SK-N-SH (cell line): ENCODE measurements around the gene BMF. TPM values are rescaled to one million over a fixed set of nuclear protein-coding genes. Genes with fewer than 3 reads are reported as not detected.

ENCODE experiments used
- CTCF ChIA-PET: fragments of 300-600, 350-600 bp; formaldehyde crosslinking; extraction: SDS; loops from one replicate; lab custom pipeline; 2021; lab: Yijun Ruan, JAX
- POLR2A ChIA-PET: fragments of 350-600 bp; sonication (Branson Sonifier 250); formaldehyde crosslinking; extraction: SDS; loops from one replicate; lab custom pipeline; 2020; ENCODE audit warnings: antibody characterized with exemption, inconsistent platforms; lab: Yijun Ruan, JAX
- DNase-seq: peaks from one replicate; pipeline ENCODE4 v3.0.0; 2012
- H2AFZ ChIP-seq: fragments of 200-600 bp; sonication (generic); 2 replicates; pipeline ENCODE4 v1.8.1; 2016; ENCODE audit warnings: antibody characterized with exemption, mild to moderate bottlenecking, low read depth
- H3F3A ChIP-seq: fragments of 200-600 bp; sonication (generic); replicated peaks from 2 replicates; pipeline ENCODE3; 2016; ENCODE audit warnings: antibody characterized with exemption, mild to moderate bottlenecking; ENCODE audit not compliant: insufficient read depth
- H3K27ac ChIP-seq, 2 experiments: fragments of 200-500 bp in 1 of 2; fragments of 200-600 bp in 1 of 2; sonication (Bioruptor generic) in 1 of 2; sonication (generic), shearing (Covaris generic) in 1 of 2; 2 replicates each; pipeline versions ENCODE4 v1.5.1 to v1.6.1; 2014 to 2016; ENCODE audit warnings: low read depth in 2 of 2, inconsistent platforms in 1 of 2, low read length in 1 of 2, mild to moderate bottlenecking in 1 of 2, mixed read lengths in 1 of 2
- H3K27me3 ChIP-seq: fragments of 200-600 bp; sonication (generic), shearing (Covaris generic); 2 replicates; pipeline ENCODE4 v1.6.1; 2016; ENCODE audit warnings: mixed run types; ENCODE audit not compliant: insufficient read depth
- H3K36me3 ChIP-seq, 2 experiments: fragments of 200-500 bp in 1 of 2; fragments of 200-600 bp in 1 of 2; sonication (Bioruptor generic) in 1 of 2; sonication (generic) in 1 of 2; replicated peaks in 1 of 2; 2 replicates each; pipeline versions ENCODE3 to v1.5.1; 2014 to 2016; ENCODE audit warnings: low read length in 1 of 2, mild to moderate bottlenecking in 1 of 2; ENCODE audit not compliant: insufficient read depth in 2 of 2, control insufficient read depth in 1 of 2
- H3K4me1 ChIP-seq, 2 experiments: fragments of 200-500 bp in 1 of 2; fragments of 200-600 bp in 1 of 2; sonication (Bioruptor generic) in 1 of 2; sonication (generic), shearing (Covaris generic) in 1 of 2; 2 replicates each; pipeline versions ENCODE4 v1.5.1 to v1.6.1; 2014 to 2016; ENCODE audit warnings: low read depth in 1 of 2, low read length in 1 of 2, mixed run types in 1 of 2; ENCODE audit not compliant: insufficient read depth in 2 of 2, control insufficient read depth in 1 of 2
- H3K4me2 ChIP-seq: fragments of 200-600 bp; sonication (generic), shearing (Covaris generic); 2 replicates; pipeline ENCODE4 v1.6.1; 2017; ENCODE audit warnings: mixed run types
- H3K4me3 ChIP-seq, 2 experiments: fragments of 200-500 bp in 1 of 2; fragments of 200-600 bp in 1 of 2; sonication (Bioruptor generic) in 1 of 2; sonication (generic), shearing (Covaris generic) in 1 of 2; 2 replicates each; pipeline versions ENCODE4 v1.5.1 to v1.8.1; 2014 to 2016; ENCODE audit warnings: low read depth in 2 of 2, inconsistent platforms in 1 of 2, low read length in 1 of 2, mild to moderate bottlenecking in 1 of 2, mixed read lengths in 1 of 2, moderate library complexity in 1 of 2
- H3K79me2 ChIP-seq: fragments of 200-600 bp; sonication (generic); 2 replicates; pipeline ENCODE4 v1.8.1; 2017; ENCODE audit warnings: mild to moderate bottlenecking; ENCODE audit not compliant: insufficient read depth
- H3K9ac ChIP-seq: fragments of 200-600 bp; sonication (generic); 2 replicates; pipeline ENCODE4 v1.6.1; 2017; ENCODE audit warnings: mixed run types
- H3K9me2 ChIP-seq: fragments of 200-600 bp; sonication (generic); 2 replicates; pipeline ENCODE4 v1.6.1; 2017; ENCODE audit warnings: mixed run types
- H3K9me3 ChIP-seq: fragments of 200-600 bp; sonication (generic); 2 replicates; pipeline ENCODE4 v1.6.1; 2017; ENCODE audit warnings: mixed run types, mild to moderate bottlenecking, moderate library complexity
- H4K20me1 ChIP-seq: fragments of 200-600 bp; sonication (generic); 2 replicates; pipeline ENCODE4 v1.6.1; 2017; ENCODE audit warnings: mild to moderate bottlenecking, mixed run types; ENCODE audit not compliant: insufficient read depth
- CHD2 ChIP-seq: fragments of 150-350 bp; IDR thresholded peaks from 2 replicates; pipeline ENCODE4 v1.6.1; 2018; ENCODE audit warnings: low read length; ENCODE audit not compliant: partially characterized antibody
- ELF1 ChIP-seq: IDR thresholded peaks from 2 replicates; pipeline ENCODE4 v1.4.0; 2012
- EP300 ChIP-seq, 2 experiments: IDR thresholded peaks; 2 replicates each; pipeline versions ENCODE4 v1.4.0 to v1.6.1; 2012; ENCODE audit warnings: borderline replicate concordance in 1 of 2, low read depth in 1 of 2, low read length in 1 of 2
- FOSL2 ChIP-seq: IDR thresholded peaks from 2 replicates; pipeline ENCODE4 v1.4.0; 2012; ENCODE audit warnings: low read depth, mild to moderate bottlenecking, moderate library complexity, borderline replicate concordance
- FOXJ3 ChIP-seq: sonication (generic); formaldehyde crosslinking; IDR thresholded peaks from 2 replicates; pipeline ENCODE4 v1.5.1; 2020; ENCODE audit warnings: mild to moderate bottlenecking, missing genetic modification reagents
- FOXM1 ChIP-seq: IDR thresholded peaks from 2 replicates; pipeline ENCODE4 v1.4.0; 2012; ENCODE audit warnings: low read depth, mild to moderate bottlenecking
- GATA2 ChIP-seq: sonication (generic); formaldehyde crosslinking; IDR thresholded peaks from 2 replicates; pipeline ENCODE4 v1.5.0; 2020; ENCODE audit warnings: mild to moderate bottlenecking, missing genetic modification reagents
- IRF3 ChIP-seq: fragments of 150-350 bp; IDR thresholded peaks from 2 replicates; pipeline ENCODE4 v1.6.1; 2016; ENCODE audit warnings: mild to moderate bottlenecking, low read depth, low read length
- JUND ChIP-seq: IDR thresholded peaks from 2 replicates; pipeline ENCODE4 v1.4.0; 2012
- MXI1 ChIP-seq: IDR thresholded peaks from 2 replicates; pipeline ENCODE4 v1.6.1; 2012; ENCODE audit warnings: mild to moderate bottlenecking, low read depth, low read length, improper control_type of control experiment
- NRF1 ChIP-seq: IDR thresholded peaks from 2 replicates; pipeline ENCODE4 v1.6.1; 2012; ENCODE audit warnings: low read depth, mild to moderate bottlenecking, low read length
- POLR2AphosphoS5 ChIP-seq: IDR thresholded peaks from 2 replicates; pipeline ENCODE4 v1.6.1; 2012; ENCODE audit warnings: low read depth, low read length
- RAD21 ChIP-seq: IDR thresholded peaks from 2 replicates; pipeline ENCODE4 v1.6.1; 2012; ENCODE audit warnings: mild to moderate bottlenecking, low read length
- RCOR1 ChIP-seq: fragments of 150-350 bp; IDR thresholded peaks from 2 replicates; pipeline ENCODE4 v1.6.1; 2017; ENCODE audit warnings: antibody characterized with exemption, low read length
- SMC3 ChIP-seq: IDR thresholded peaks from 2 replicates; pipeline ENCODE4 v1.6.1; 2012; ENCODE audit warnings: low read depth, low read length, improper control_type of control experiment
- TAF1 ChIP-seq: IDR thresholded peaks from 2 replicates; pipeline ENCODE4 v1.6.1; 2012; ENCODE audit warnings: low read depth, mild to moderate bottlenecking, low read length, moderate library complexity, borderline replicate concordance
- TEAD4 ChIP-seq: IDR thresholded peaks from 2 replicates; pipeline ENCODE4 v1.4.0; 2012; ENCODE audit warnings: mild to moderate bottlenecking, borderline replicate concordance; ENCODE audit not compliant: insufficient read depth
- WGBS: methylation state at CpG from one replicate; pipeline ENCODE4 v1.1.6; 2017; ENCODE audit warnings: low lambda C conversion rate; 5-methylcytosine and 5-hydroxymethylcytosine counted together
- polyA plus RNA-seq, 3 experiments: library from polyadenylated mRNA; depleted of rRNA; stranded (reverse); fragments of >200 nt; gene quantifications; 2 replicates each; pipeline ENCODE4 v1.2.3, GENCODE V29; 2012
- TF ChIP-seq, protein P1 (sequence below): IDR thresholded peaks from 2 replicates; pipeline ENCODE4 v1.4.0; 2012; ENCODE audit warnings: low read depth
- TF ChIP-seq, protein P2 (sequence below): IDR thresholded peaks from 2 replicates; pipeline ENCODE4 v1.4.0; 2012; ENCODE audit warnings: low read depth, borderline replicate concordance

The BMF gene
- polyA plus RNA-seq, 1 of the 3 experiments (the other 2 are of a cell fraction): 0.72 TPM

GRCh38 chr15:40070608-40071218 is 38.0 kb downstream of the BMF start (continued):
- TF ChIP-seq EP300 (IDR thresholded peaks at IDR 0.05; ENCODE audit: borderline replicate concordance in 1 of 2, low read depth in 1 of 2, low read length in 1 of 2): no peak
- no peak for TF ChIP-seq CHD2
- no peak for TF ChIP-seq FOXM1

DNA sequence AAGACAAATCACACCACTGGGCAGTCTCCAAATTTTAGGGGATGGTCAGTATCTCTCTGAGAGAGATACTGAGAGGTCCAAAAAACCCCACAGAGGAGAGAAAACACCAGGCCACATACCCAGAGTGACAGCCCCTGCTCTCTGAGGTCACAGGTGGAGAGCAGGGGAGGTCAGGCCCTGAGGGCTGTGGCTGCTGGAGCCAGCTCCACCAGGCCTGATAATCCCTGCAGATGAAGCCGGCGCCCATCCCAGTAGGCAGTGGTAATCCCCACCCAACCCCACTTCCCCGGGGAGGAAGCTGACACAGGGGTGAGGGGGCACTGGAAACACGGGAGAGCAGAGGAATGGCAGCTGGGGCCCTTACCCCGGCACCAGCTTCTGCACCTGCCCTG is 38.5 kb downstream of the BMF start:
- no peaks in the 10 kb centered on the region for H3K36me3 ChIP-seq
- no peak overlapping the region for H3K9ac ChIP-seq
- H3K27ac ChIP-seq: peak overlapping the region in 1 of 2 experiments; percentile 93; a peak in 2 of 4 replicates
- H3K4me1 ChIP-seq: peaks cover 7 to 25% of the 10 kb centered on the region in 2 experiments
- H4K20me1 ChIP-seq: no peaks in the 10 kb centered on the region
- H3K9me2 ChIP-seq: no peaks in the 10 kb centered on the region
- no peaks in the 10 kb centered on the region for H3F3A ChIP-seq
- 68% methylated on average over 3 of the region's 5 CpGs for WGBS
- no peaks in the 10 kb centered on the region for H3K27me3 ChIP-seq
- DNase-seq: peak; percentile 67
- no peaks in the 10 kb centered on the region for H3K9me3 ChIP-seq
- peak; percentile 23 for TF ChIP-seq CHD2
- 0 out of 2 replicates have a peak, but pooled peaks have one; percentile 33 for TF ChIP-seq RCOR1
- no peak for TF ChIP-seq MXI1
- TF ChIP-seq, all 33 proteins: peak for 2
- Histone ChIP-seq H3K79me2 (no peaks in the 10 kb centered on the region), H3K4me3 (no peak overlapping the region), H3K4me2 (no peak overlapping the region), H2AFZ (no peak overlapping the region)
- ChIA-PET POLR2A (interaction anchor here (1.0 to 1.8 kb wide), 2 partner anchors 12 to 23 kb away, joined by 3 to 4 read pairs; no protein-coding TSS in a partner anchor), CTCF (interaction anchor here (0.8 to 2.4 kb wide), 7 partner anchors 11 to 204 kb away, joined by 3 to 20 read pairs (median 4); partner anchors contain the start of gene BMF)

DNA sequence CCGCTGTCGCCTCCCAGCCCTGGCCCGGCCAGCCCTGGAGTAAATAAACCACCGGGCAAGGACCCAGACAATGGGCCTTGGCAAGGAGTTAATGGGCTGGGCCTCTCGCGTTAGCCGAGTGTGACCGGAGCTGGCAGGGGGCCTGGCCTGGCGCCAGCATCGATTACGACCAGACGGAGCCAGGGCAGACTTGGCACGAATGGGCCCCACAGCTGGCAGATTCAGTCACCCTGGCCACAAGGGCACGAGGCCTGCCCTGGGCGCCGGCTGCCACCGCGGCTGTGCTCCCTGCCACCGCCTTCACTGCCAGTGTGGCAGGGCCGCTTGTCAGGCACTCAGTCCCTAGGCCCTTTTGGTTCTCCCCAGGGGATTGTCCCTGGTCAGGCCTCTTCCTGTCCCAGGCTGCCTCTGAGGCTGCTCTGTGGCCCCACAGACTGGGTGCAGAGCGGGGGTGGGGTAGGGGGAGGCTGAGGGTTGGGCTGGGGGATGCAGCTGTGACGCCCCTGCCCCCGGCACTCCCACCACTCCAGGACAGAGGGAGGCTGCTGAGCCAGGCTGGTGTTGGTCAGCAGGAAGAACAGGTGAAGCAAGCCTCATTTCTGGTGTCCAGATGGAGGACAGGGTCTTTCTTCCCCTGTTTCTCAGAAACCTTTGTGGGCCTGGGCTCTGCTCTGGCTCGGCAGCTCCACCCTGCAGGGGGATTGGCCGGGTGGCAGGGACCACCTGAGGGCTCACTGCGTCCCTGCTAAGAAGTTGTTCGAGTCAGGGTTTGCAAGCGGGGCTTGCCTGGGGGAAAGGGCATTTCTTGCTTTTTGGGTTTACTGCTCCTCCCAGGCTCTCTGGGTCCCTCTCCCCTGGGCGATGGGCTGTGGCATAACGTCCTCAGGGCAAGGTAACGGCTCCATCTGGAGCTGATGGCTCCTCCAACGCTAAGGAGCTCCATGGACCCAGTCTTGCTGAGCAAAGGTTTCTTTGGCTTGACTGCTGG is 39.2 kb downstream of the BMF start:
- no peaks in the 10 kb centered on the region for H3K36me3 ChIP-seq
- WGBS: 23% methylated on average over 9 of the region's 32 CpGs
- H3K79me2 ChIP-seq: no peaks in the 10 kb centered on the region
- H4K20me1 ChIP-seq: no peaks in the 10 kb centered on the region
- H3K4me2 ChIP-seq: no peak overlapping the region
- peaks cover 7 to 32% of the 10 kb centered on the region in 2 experiments for H3K4me1 ChIP-seq
- H3K27me3 ChIP-seq: no peaks in the 10 kb centered on the region
- H3K9ac ChIP-seq: peak overlapping the region; percentile 39; the same call in 1 of the 2 replicates
- H3K4me3 ChIP-seq: no peak overlapping the region
- POLR2A ChIA-PET: interaction anchor here (1.0 to 1.8 kb wide), 2 partner anchors 12 to 24 kb away, joined by 3 to 4 read pairs; no protein-coding TSS in a partner anchor
- H3K9me3 ChIP-seq: no peaks in the 10 kb centered on the region
- no peaks in the 10 kb centered on the region for H3F3A ChIP-seq
- peak overlapping the region; percentile 17 to 93; a peak in 3 of 4 replicates for H3K27ac ChIP-seq
- peak overlapping the region; percentile 85 for H2AFZ ChIP-seq
- DNase-seq: peak; percentile 98
- CTCF ChIA-PET: interaction anchor here (0.7 to 2.4 kb wide), 9 partner anchors 10 to 205 kb away, joined by 3 to 20 read pairs (median 3); partner anchors contain the start of gene BMF
- H3K9me2 ChIP-seq: no peaks in the 10 kb centered on the region
- TF ChIP-seq CHD2 (peak; percentile 98), TEAD4 (no peak), SMC3 (peak; percentile 12; the same call in 1 of the 2 replicates), ELF1 (no peak), NRF1 (no peak), IRF3 (no peak), FOSL2 (no peak), MXI1 (peak; percentile 84), POLR2AphosphoS5 (0 out of 2 replicates have a peak, but pooled peaks have one; percentile 26), GATA2 (CRISPR knock-in tag) (peak; percentile 49; the same call in 1 of the 2 replicates), EP300 (IDR thresholded peaks at IDR 0.05; ENCODE audit: borderline replicate concordance in 1 of 2, low read depth in 1 of 2, low read length in 1 of 2) (peak; percentile 51 to 75; a peak in 3 of 4 replicates), FOXJ3 (CRISPR knock-in tag) (peak; percentile 96), JUND (no peak), TAF1 (peak; percentile 16; the same call in 1 of the 2 replicates), RAD21 (no peak; the same call in none of the 2 replicates)
- TF ChIP-seq, protein P1, sequence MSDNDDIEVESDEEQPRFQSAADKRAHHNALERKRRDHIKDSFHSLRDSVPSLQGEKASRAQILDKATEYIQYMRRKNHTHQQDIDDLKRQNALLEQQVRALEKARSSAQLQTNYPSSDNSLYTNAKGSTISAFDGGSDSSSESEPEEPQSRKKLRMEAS: peak; percentile 78
- TF ChIP-seq, protein P2, sequence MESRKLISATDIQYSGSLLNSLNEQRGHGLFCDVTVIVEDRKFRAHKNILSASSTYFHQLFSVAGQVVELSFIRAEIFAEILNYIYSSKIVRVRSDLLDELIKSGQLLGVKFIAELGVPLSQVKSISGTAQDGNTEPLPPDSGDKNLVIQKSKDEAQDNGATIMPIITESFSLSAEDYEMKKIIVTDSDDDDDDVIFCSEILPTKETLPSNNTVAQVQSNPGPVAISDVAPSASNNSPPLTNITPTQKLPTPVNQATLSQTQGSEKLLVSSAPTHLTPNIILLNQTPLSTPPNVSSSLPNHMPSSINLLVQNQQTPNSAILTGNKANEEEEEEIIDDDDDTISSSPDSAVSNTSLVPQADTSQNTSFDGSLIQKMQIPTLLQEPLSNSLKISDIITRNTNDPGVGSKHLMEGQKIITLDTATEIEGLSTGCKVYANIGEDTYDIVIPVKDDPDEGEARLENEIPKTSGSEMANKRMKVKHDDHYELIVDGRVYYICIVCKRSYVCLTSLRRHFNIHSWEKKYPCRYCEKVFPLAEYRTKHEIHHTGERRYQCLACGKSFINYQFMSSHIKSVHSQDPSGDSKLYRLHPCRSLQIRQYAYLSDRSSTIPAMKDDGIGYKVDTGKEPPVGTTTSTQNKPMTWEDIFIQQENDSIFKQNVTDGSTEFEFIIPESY: peak; percentile 89
